ENCODE measurements around the gene RIMBP2.

The RIMBP2 gene

DNA sequence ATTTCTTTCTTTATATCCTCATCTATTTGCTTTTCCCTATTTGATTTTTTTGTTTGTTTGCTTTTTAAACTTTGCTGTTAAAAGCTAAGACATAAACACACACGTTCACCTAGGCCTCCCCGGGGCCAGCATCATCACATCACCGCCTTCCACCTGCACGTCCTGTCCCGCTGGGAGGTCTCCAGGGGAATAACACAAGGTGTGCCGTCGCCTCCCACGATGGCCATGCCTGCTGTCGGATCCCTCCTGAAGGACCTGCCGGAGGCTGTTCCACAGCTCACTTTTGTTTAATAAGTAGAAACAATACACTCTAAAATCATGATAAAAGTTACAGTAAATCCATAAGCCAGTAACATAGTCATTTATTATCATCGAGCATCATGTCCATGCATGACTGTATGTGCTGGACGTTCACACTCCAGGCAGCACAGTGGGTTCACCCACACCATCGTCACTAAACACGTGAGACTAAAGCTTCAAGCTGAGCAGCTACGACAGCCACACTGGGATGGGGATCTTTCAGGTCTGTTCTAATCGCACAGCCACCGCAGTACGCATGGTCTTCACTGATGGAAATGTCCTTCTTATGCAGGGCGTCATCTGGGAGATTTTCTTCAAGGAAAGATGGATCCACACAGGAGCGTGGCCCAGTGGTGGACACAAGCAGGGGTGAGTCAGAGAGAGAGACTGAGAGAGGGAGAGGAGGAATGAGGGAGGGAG, 3.6 kb downstream of the RIMBP2 start:
- no peaks in the 10 kb centered on the region for H3K9me3 ChIP-seq (ENCODE audit: control insufficient read depth, low read length)
- 89 to 93% methylated on average over 19 to 20 of the region's 20 CpGs for WGBS, 2 experiments (ENCODE audit: insufficient coverage in 2 of 2)
- H3K4me3 ChIP-seq (ENCODE audit: extremely low read depth, insufficient read depth, low read length, poor library complexity, severe bottlenecking): no peak overlapping the region
- no peaks in the 10 kb centered on the region for H3K36me3 ChIP-seq (ENCODE audit: control insufficient read depth, insufficient read depth, low read length)
- no peak overlapping the region for H3K27ac ChIP-seq (ENCODE audit: low read depth, low read length, severe bottlenecking)
- peaks cover 10% of the 10 kb centered on the region for H3K4me1 ChIP-seq (ENCODE audit: control insufficient read depth, insufficient read depth, low read length, poor library complexity, severe bottlenecking)

DNA sequence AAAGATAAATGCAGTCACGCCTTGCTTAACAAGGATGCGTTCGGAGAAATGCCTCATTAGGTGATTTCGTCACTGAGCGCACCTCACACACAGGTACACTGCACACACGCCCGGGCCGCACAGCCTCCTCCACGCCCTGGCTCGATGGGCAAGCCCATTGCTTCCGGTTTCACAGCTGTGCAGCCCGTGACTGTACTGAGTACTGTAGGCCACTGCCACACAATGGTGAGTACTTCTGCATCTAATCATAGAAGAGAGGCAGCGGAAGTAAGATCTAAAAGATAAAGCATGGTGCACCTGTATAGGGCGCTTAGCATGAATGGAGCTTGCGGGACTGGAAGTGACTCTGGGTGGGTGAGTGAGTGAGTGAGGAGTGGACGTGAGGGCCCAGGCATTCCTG, 4.3 kb downstream of the RIMBP2 start:
- no peaks in the 10 kb centered on the region for H3K9me3 ChIP-seq (ENCODE audit: control insufficient read depth, low read length)
- H3K27ac ChIP-seq (ENCODE audit: low read depth, low read length, severe bottlenecking): no peak overlapping the region
- H3K4me3 ChIP-seq (ENCODE audit: extremely low read depth, insufficient read depth, low read length, poor library complexity, severe bottlenecking): no peak overlapping the region
- H3K36me3 ChIP-seq (ENCODE audit: control insufficient read depth, insufficient read depth, low read length): no peaks in the 10 kb centered on the region
- WGBS, 2 experiments (ENCODE audit: insufficient coverage in 2 of 2): 90 to 94% methylated on average over 14 to 16 of the region's 16 CpGs
- H3K4me1 ChIP-seq (ENCODE audit: control insufficient read depth, insufficient read depth, low read length, poor library complexity, severe bottlenecking): peaks cover 10% of the 10 kb centered on the region

DNA sequence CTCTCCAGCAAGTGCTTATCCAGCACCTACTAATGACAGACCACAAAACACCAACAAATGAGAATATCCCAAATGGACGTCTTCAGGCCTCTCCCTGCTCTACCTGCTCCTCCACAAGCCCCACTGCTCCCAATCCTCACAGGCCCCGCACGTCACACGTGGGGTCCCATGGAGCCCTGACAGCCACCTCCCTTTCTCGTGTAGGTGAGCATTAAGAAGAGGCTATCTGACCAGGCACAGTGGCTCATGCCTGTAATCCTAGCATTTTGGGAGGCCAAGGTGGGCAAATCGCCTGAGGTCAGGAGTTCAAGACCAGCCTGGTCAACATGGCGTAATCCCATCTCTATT, 5.4 kb downstream of the RIMBP2 start:
- H3K4me3 ChIP-seq (ENCODE audit: extremely low read depth, insufficient read depth, low read length, poor library complexity, severe bottlenecking): no peak overlapping the region
- peaks cover 10% of the 10 kb centered on the region for H3K4me1 ChIP-seq (ENCODE audit: control insufficient read depth, insufficient read depth, low read length, poor library complexity, severe bottlenecking)
- no peaks in the 10 kb centered on the region for H3K36me3 ChIP-seq (ENCODE audit: control insufficient read depth, insufficient read depth, low read length)
- H3K27ac ChIP-seq (ENCODE audit: low read depth, low read length, severe bottlenecking): no peak overlapping the region
- H3K9me3 ChIP-seq (ENCODE audit: control insufficient read depth, low read length): no peaks in the 10 kb centered on the region
- 85 to 87% methylated on average over 7 of the region's 7 CpGs for WGBS, 2 experiments (ENCODE audit: insufficient coverage in 2 of 2)

DNA sequence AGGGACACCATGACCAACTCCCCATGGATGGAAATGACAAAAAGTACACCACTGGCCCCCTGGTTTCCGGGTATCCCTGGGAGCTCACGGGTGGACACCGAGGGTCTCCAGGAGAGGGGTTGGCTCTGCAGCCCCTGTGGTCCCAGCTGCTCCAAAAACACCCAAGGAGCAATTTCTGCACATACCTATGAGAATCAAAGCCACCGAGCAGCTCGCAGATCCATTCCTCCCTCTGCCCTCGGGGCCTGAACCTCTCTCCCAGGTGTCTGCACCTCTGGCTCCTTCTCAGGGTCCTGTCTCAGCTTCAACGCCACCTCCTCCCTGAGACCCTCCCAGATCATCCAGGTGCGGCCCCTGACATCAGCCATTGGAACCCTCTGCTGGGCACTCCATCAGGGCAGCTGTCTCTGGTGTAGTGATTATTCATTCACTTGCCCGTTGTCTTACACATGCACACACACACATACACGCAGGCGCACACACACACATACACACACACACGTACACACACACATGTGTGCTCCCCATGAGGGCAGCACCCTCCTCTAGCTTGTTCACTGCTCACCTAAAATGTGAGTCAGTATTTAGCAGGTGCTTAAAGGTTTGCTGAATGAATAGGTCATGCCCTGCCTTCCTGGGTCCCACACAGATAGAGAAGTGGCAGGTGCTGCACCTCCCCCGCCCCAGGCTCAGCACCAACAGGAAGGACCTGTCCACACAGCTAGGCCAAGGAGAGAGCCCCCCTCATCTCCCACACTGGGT, 5.9 kb downstream of the RIMBP2 start:
- peaks cover 10% of the 10 kb centered on the region for H3K4me1 ChIP-seq (ENCODE audit: control insufficient read depth, insufficient read depth, low read length, poor library complexity, severe bottlenecking)
- no peaks in the 10 kb centered on the region for H3K9me3 ChIP-seq (ENCODE audit: control insufficient read depth, low read length)
- 88 to 97% methylated on average over 7 to 9 of the region's 13 CpGs for WGBS, 2 experiments (ENCODE audit: insufficient coverage in 2 of 2)
- no peak overlapping the region for H3K27ac ChIP-seq (ENCODE audit: low read depth, low read length, severe bottlenecking)
- H3K36me3 ChIP-seq (ENCODE audit: control insufficient read depth, insufficient read depth, low read length): no peaks in the 10 kb centered on the region
- H3K4me3 ChIP-seq (ENCODE audit: extremely low read depth, insufficient read depth, low read length, poor library complexity, severe bottlenecking): no peak overlapping the region

DNA sequence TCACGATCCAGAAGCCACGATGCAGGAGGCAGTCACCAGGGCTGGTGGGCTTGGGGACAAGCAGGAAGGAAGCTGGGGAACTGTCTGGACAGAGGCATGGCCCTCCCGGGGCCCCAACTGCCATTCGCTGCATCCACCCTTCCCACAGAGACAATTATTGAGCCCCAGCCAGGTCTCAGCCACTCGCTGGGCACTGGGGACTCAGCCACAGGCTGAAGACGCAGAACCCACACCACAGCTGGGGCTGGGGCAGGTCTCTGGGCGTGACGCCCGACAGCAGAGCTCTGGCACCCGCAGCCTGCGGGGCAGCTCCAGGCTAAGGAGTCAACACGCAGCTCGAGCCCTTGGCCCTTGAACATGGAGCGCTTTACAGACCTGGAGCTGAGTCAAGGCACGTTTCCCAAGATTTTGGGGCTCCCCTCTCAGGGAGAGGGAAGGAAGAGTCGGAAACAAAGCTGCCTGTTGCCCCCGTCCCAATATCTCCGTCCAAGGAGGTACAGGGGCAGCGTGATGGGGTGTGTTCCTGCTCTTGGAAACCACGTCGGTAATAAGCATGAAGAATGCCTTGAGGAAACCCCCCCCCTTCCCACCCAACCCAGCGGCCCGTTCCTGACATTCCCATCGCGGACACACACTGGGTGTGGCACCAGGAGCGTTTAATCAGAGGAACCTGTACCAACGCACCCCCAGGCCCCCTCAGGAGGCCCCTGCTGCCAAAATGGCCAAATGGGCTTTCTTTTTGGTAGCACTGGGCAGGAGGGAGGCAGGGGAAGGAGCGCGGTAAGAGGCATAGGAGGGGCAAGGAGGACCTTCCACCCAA, 6.7 kb downstream of the RIMBP2 start:
- H3K27ac ChIP-seq (ENCODE audit: low read depth, low read length, severe bottlenecking): no peak overlapping the region
- H3K36me3 ChIP-seq (ENCODE audit: control insufficient read depth, insufficient read depth, low read length): no peaks in the 10 kb centered on the region
- H3K4me3 ChIP-seq (ENCODE audit: extremely low read depth, insufficient read depth, low read length, poor library complexity, severe bottlenecking): no peak overlapping the region
- 88% methylated on average over 19 to 28 of the region's 29 CpGs for WGBS, 2 experiments (ENCODE audit: insufficient coverage in 2 of 2)
- H3K4me1 ChIP-seq (ENCODE audit: control insufficient read depth, insufficient read depth, low read length, poor library complexity, severe bottlenecking): peaks cover 6% of the 10 kb centered on the region
- no peaks in the 10 kb centered on the region for H3K9me3 ChIP-seq (ENCODE audit: control insufficient read depth, low read length)

DNA sequence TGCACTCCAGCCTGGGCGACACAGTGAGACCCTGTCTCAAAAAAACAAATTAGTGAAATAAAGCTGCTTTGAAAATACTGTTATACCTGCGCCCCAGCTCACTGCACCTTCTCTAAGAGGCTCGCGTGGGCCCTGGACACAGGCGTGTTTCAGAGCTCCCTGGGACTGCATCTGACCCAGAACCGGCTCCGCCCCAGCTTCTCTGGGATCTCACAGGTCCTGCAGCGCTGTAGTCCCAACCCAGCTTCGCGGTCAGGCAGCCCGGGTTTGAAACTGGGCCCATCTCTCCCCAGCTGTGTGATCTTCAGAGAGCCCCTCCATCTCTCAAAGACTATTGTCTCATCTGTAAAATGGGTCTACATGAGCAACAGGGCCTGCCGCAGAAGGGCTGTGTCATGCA, 7.5 kb downstream of the RIMBP2 start:
- no peaks in the 10 kb centered on the region for H3K9me3 ChIP-seq (ENCODE audit: control insufficient read depth, low read length)
- 87% methylated on average over 11 of the region's 12 CpGs for WGBS, 2 experiments (ENCODE audit: insufficient coverage in 2 of 2)
- no peak overlapping the region for H3K27ac ChIP-seq (ENCODE audit: low read depth, low read length, severe bottlenecking)
- H3K4me1 ChIP-seq (ENCODE audit: control insufficient read depth, insufficient read depth, low read length, poor library complexity, severe bottlenecking): peaks cover 1% of the 10 kb centered on the region
- H3K4me3 ChIP-seq (ENCODE audit: extremely low read depth, insufficient read depth, low read length, poor library complexity, severe bottlenecking): no peak overlapping the region
- no peaks in the 10 kb centered on the region for H3K36me3 ChIP-seq (ENCODE audit: control insufficient read depth, insufficient read depth, low read length)

DNA sequence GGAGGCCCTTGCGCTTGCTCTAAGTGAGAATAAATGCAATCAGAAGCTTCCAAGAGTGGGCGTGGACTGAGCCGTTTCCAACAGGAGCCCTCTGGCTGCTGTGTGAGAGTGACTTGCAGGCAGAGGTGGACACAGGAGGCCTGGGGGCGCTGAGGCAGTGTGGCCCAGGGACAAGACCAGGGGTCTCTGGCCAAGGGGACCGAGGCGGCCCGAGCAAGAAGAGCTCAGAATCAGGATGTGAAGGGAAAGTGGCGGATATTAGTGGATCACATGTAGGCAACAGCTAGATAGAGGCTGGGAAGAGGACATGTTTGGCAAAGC, 8.6 kb downstream of the RIMBP2 start:
- WGBS, 2 experiments (ENCODE audit: insufficient coverage in 2 of 2): 87 to 92% methylated on average over 8 of the region's 8 CpGs
- H3K36me3 ChIP-seq (ENCODE audit: control insufficient read depth, insufficient read depth, low read length): no peaks in the 10 kb centered on the region
- H3K4me1 ChIP-seq (ENCODE audit: control insufficient read depth, insufficient read depth, low read length, poor library complexity, severe bottlenecking): no peaks in the 10 kb centered on the region
- H3K27ac ChIP-seq (ENCODE audit: low read depth, low read length, severe bottlenecking): no peak overlapping the region
- H3K4me3 ChIP-seq (ENCODE audit: extremely low read depth, insufficient read depth, low read length, poor library complexity, severe bottlenecking): no peak overlapping the region
- H3K9me3 ChIP-seq (ENCODE audit: control insufficient read depth, low read length): no peaks in the 10 kb centered on the region

DNA sequence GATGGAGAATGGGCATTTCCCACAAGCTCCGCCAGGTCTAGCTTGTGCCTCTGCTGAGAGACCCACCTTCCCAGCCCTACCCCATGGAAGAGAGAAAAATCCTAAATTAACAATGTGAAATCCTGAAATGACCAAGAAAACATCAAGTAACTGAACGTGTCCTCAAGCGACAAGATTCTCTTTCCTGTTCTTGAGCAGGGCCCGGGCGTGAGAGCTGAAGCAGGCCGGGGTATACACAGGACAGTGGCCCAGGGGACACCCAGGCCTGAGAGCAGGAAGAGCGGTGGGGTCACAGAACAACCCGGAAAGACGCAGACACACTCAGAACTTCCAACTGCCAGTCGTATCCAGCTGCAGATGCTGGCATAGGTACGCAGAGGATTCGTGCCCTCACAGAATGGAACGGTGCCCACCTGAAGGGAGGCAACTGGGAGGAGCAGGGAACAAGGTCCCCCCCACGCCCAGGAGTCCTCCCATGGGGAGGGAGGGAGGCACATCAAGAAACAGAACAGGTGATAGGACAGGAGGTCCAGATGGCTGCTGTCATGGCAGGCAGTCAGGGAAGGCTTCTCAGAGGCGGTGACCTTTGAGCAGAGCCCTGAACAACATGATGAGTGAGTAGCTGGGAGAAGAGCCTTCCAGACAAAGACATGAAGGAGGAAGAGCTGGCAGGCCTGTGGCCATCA, 9.1 kb downstream of the RIMBP2 start:
- H3K4me3 ChIP-seq (ENCODE audit: extremely low read depth, insufficient read depth, low read length, poor library complexity, severe bottlenecking): no peak overlapping the region
- no peaks in the 10 kb centered on the region for H3K4me1 ChIP-seq (ENCODE audit: control insufficient read depth, insufficient read depth, low read length, poor library complexity, severe bottlenecking)
- 95% methylated on average over 14 to 15 of the region's 15 CpGs for WGBS, 2 experiments (ENCODE audit: insufficient coverage in 2 of 2)
- no peak overlapping the region for H3K27ac ChIP-seq (ENCODE audit: low read depth, low read length, severe bottlenecking)
- H3K36me3 ChIP-seq (ENCODE audit: control insufficient read depth, insufficient read depth, low read length): no peaks in the 10 kb centered on the region
- no peaks in the 10 kb centered on the region for H3K9me3 ChIP-seq (ENCODE audit: control insufficient read depth, low read length)

DNA sequence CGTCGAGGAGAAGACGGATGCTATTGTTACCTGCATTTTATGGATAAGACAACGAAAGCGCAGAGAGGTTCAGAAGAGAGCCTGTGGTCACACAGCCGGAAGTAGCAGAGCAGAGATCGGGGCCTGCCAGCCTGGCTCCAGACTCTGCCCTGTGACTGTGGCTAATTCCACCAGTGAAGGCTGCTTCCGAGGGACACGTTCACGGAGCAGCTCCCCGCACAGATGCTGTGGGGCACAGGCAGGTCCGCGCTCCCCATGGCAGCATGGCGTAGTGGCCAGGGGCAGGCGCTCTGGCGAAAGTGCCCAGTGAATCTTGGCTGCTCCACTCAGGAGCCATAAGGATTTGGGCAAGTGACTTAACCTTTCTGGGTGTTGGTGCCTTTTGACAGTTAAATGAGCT, 9.8 kb downstream of the RIMBP2 start:
- H3K9me3 ChIP-seq (ENCODE audit: control insufficient read depth, low read length): no peaks in the 10 kb centered on the region
- H3K4me1 ChIP-seq (ENCODE audit: control insufficient read depth, insufficient read depth, low read length, poor library complexity, severe bottlenecking): no peaks in the 10 kb centered on the region
- H3K4me3 ChIP-seq (ENCODE audit: extremely low read depth, insufficient read depth, low read length, poor library complexity, severe bottlenecking): no peak overlapping the region
- no peaks in the 10 kb centered on the region for H3K36me3 ChIP-seq (ENCODE audit: control insufficient read depth, insufficient read depth, low read length)
- H3K27ac ChIP-seq (ENCODE audit: low read depth, low read length, severe bottlenecking): no peak overlapping the region
- 88 to 90% methylated on average over 16 of the region's 16 CpGs for WGBS, 2 experiments (ENCODE audit: insufficient coverage in 2 of 2)

DNA sequence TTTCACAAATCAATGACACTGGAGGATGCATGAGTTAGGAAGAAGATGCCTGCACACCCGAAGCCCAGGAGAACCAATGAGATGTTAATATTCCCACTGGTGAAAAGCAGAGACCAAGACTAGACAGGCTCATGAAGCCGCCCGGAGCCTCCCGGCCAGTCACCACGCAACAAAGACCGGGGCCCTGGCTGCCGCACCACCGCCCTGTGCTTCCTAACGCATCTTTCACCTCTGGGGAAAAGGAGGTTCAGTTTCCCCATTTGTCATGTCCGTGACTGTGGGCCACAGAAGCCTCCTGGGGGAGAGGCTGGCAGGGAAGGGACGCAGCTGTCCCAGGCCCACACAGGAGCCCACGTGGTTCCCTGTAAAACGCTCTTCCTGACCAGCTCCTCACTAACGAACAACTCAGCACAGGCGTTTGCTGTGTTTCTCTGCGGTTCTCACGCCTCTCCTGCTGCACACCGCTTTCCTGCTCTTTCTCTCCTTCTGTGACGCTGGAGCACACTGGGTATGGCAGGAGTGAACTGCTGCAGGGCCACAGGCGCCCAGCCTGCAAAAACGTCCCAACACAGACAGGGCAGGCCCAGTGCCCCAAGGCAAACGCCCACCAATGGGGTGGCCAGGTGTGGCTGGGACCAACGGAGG, 10.8 kb downstream of the RIMBP2 start:
- 79 to 80% methylated on average over 14 to 22 of the region's 23 CpGs for WGBS, 2 experiments (ENCODE audit: insufficient coverage in 2 of 2)
- Histone ChIP-seq H3K9me3 (ENCODE audit: control insufficient read depth, low read length) (no peaks in the 10 kb centered on the region), H3K27ac (ENCODE audit: low read depth, low read length, severe bottlenecking) (no peak overlapping the region), H3K4me1 (ENCODE audit: control insufficient read depth, insufficient read depth, low read length, poor library complexity, severe bottlenecking) (no peaks in the 10 kb centered on the region), H3K36me3 (ENCODE audit: control insufficient read depth, insufficient read depth, low read length) (no peaks in the 10 kb centered on the region), H3K4me3 (ENCODE audit: extremely low read depth, insufficient read depth, low read length, poor library complexity, severe bottlenecking) (no peak overlapping the region)
